CMK (cell line): Measurements from ENCODE around the gene TAB2.
"Not testable (repeated sequence)": the region's sequence is repeated elsewhere in the genome, so short reads cannot be mapped to it uniquely, and the experiment has no call there.

Experiments
- DNase-seq: peaks from one replicate; pipeline ENCODE4 v3.0.0-alpha.2; 2010; ENCODE audit warnings: low read depth

The TAB2 gene

DNA sequence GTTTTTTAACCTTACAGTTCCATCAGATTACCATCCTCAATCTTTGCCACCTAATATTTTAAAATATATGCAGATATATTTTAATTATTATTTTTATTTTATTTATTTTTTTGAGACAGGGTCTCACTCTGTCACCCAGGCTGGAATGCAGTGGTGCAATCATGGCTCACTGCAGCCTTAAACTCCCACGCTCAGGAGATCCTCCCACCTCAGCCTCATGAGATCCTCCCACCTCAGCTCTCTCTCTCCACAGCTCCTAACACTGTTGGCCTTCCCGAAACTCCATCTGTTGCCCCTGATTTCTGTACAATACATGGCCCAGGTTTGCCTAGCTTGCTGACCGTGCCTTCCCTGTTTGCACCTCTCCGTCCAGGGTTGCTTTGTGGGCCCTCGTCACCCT lies 4.4 kb upstream of the TAB2 start:
- no peak for DNase-seq

DNA sequence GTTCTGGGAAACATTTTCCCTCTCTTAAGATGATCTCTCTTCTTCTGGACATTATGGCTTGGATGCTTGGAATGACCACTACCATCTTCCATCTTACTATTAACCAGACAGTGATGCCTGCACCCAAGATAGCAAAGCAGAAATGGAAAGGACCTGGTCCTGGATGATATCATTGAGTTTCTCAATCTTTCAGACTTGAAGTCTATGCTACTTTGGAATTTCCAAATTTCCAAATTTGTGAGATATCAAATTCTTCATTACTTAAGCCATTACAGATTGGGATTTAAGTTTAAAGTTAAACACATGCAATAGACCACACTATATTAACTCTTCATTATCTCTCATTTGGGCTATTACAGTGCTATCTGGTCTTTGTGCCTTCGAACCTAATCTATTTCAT lies 3.7 kb upstream of the TAB2 start:
- no peak for DNase-seq

DNA sequence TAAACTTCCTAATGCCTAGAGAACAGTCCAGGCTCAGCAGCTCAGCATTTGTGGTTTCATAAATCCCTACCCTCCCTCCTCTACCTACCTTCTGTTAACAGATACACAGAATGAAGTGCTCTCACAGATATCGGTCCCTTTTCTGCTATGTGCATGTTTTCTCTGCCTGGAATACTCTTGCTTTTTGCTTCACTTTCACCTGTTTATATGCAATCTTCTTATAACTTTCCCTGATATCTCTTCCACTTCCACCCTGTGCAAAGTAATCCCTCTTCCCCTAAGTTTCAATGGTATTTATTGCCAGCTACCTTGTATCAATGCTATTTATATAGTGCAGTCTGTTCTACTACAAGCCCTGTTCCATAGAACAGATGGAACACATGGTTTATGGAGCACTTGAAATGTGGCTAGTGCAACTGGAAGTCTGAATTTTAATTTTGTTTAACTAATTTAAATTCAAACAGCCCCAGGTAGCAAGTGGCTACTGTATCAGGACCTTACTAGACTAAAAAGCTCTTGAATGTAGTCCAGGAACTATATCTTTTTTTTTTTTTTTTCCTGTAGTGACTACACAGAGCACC lies 3.1 kb upstream of the TAB2 start:
- DNase-seq = no peak

DNA sequence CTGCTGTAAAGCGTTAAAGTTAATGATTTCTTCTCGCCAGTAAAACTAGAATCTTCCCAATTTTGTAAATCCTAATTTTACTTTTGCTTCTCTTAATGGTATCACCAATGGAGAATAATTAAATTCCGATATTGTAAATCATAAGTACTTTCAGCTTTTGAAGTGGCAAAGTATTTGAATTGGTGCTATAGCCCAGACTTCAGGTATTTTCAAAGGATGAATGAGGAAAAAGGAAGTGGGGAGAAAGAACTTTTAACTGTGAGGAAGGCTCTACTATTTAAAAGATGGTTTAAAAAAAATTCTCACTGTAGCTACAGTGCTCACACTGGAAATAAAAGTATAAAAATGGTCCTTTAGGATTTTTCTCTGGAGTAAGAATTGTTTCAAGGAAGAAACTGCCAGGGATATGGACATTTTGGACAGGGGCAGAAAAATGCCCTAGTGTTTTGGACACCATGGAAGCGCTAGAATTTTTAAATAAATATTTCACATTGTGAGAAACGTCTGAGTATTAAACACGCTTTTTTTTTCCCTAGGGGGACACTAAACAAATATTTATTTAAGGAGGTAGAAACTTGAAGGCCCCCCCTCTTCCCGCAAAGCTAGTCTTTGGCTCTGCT lies 1.3 kb upstream of the TAB2 start:
- no peak for DNase-seq

DNA sequence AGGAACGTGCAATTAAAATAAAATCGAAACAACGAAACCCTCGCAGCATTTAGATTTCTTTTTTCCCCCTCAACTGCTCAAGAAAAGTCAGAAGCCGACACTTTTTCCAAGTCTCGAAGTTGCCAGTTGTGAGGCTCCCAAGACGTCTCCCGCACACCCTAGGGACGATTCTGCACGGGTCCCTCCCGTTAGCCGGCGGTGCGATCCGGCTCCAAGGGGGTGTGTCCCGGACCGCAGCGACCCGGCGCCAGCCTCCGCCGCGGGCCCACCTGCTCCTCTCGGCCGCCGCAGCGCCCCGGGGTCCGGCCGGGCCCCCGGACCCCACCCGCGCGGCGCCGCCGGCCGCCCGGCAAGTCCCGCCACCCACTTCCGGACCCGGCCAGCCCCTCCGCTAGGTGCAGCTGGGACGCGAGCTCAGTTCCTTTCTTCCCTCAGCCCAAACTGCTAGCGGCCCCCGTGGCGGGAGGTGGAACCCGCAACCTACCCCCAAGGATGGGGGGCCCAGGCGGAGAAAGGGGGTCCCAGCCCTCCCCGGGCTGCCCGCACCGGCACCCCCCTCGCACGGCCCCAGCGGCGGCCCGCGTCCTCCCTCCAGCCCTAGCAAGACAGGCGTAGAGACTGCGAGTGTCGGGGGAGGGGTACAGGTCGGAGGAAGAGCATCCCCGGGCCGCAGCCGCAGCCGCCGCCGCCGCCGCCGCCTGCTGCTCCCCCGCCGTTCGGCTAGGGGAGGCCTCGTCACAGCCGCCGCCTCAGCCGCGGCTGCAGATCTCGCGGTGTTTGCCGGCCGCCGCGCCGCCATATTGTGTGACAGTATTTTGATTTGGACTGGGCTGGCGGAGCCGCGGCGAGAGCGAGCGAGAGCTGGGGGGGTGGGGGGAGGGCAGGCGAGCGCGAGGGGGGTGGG lies 520 bp upstream of the TAB2 start:
- peak; percentile 59 for DNase-seq

DNA sequence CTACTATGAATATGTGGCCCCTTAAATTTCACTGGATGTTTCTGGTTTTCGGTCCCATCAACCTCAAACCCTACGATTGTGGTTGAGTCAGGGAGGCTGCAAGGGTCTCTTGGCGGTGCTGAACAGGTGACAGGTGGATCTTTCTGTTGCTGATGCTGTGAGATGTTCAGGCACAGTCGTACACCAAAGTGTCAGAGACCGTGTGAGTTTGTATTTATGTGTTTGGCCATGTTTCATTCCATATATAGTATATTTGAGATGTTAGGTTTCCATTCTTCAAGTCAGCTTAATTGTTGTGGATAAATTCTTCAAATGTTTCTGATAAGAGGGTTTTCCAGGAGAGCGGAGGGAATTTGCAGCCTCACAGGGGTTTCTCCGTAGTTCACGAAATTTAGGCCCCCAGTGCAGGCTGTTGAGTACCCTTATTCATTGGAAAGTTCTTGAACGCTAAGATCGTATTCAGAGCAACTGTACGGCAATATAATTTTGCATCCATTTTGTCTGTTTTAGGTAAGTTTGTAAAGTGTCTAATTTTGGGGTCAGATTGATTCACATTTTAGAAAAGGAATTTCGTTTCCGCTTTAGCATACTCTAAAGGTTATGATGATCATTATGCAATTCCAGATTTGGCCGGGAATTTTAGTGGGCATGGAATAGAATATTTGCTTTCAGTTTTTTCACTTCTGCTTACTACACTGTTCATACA lies 1.2 kb downstream of the TAB2 start:
- DNase-seq = no peak

DNA sequence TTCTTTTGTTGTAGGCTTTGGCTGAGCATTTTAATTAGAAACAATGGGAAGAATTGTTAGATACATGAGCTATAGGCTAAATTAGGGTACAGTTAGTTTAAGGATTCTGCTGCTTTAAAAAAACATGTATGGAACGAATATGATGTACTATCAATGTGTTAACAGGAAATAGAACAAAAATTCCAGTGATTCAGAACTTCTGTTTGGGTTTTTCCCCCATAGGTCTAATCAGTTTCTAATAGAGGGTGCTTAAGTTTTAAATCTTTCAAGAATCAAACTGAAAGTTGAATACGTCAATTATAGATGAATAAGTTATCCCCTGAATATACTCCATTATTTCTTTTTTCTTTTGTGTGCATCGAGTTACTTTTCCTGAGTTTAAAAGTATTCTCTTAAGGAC lies 1.9 kb downstream of the TAB2 start:
- no peak for DNase-seq

DNA sequence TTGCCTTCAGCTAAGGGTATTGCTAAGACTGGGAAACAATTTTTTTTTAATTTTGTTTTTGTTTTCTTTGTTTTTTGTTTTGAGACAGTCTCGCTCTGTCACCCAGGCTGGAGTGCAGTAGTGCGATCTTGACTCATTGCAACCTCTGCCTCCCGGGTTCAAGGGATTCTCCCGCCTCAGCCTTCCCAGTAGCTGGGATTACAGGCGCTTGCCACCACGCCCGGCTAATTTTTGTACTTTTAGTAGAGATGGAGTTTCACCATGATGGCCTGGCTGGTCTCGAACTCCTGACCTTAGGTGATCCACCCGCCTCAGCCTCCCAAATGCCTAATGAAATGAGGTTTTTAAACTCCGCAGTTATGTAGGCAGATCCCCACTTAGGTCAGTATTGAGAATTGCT lies 2.5 kb downstream of the TAB2 start:
- DNase-seq = not testable (repeated sequence)

DNA sequence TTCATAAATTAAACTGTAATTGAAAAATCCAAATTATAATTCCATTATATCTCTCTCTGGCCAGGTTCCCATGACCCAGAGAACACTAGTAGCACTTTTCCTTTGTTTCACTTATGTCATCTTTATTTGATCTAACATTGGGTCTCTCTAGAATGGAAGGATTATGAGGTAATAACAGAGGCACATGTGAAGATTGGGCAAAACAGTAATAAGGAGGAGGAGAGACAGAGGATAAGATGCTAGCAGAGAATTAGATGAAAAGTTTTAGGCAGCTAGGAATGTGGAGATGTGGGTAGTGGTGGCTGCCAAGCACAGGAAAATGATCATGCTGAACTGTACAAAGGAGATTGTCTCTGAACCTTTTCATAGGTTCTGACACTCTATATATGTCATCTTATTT lies 3.3 kb downstream of the TAB2 start:
- no peak for DNase-seq

DNA sequence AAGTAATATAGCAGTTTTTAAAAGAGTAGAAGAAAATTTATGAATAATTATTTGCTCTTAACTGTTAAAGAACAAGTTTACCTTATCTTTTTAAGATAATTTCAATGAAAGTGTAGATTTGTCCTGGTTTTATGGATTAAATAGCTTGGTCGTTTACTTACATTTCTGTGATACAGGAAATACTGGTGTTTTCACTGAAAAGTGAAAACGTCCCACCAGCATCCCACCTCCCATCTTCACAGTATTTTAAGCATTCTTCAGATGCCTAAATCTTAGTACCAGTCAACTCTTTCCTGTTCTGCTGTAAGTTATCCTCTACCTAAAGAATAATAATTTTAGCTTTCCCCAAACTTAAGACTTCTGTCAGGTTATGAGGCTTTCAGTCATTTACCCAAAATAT lies 5.8 kb downstream of the TAB2 start:
- DNase-seq = no peak

DNA sequence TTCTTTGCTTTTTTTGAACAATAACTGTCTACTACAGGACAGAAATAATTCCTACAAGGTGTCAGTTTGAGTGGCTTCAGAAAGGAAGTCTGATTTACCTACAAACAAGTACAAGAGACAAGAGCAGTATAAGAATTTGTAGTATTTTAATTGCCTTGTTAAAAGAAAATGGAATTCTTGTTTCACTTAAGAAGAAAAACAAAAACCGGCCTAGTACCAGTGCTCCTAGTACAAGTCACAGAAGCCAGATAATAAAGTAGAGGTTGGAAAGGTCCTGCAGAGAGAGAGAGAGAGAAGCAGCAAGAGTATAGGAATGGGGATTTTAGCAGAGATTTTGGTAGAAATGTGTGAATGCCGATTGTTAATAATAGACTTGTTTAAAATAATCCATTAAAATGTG lies 6.4 kb downstream of the TAB2 start:
- no peak for DNase-seq

DNA sequence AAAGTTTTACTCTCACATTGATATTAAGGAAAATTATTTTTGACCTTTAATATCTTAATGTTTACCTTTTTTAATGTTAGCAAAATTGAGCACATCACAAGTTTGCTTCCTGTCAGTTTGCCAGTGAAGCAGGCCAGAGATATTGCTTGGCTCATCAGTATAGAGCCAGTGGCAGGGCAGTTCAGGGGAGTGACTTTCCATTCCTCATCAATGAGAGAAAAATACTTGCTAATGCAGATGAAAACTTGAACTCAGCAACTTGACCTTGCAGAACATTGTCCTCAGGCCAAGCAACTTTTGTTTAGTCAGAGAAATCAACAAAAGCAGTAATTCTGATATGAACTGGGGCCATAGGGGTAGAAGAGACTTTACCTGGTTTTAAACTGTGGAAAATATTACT lies 6.9 kb downstream of the TAB2 start:
- no peak for DNase-seq

DNA sequence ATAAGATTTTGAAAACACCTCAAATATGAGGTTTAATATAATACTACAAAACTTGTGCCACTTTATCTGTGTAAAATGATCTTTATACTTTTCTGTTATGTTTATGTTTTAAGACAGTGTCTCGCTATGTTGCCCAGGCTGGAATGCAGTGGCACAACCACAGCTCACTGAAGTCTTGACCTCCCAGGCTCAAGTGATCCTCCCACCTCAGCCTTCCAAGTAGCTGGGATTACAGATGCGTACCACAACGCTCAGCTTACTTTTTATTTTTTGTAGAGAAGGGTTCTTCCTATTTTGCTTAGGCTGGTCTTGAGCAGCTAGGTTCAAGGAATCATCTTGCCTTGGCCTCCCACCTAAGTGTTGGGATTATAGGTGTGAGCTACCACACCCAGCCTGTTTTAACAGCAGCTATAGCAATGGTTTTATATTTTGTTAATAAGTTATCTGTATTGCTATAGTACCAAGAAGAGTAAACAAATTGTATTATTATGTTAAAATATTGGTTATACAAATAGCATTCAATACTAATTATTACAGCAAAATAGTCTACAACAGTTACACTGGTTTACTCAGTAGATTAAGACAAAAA lies 8.2 kb downstream of the TAB2 start:
- no peak for DNase-seq

DNA sequence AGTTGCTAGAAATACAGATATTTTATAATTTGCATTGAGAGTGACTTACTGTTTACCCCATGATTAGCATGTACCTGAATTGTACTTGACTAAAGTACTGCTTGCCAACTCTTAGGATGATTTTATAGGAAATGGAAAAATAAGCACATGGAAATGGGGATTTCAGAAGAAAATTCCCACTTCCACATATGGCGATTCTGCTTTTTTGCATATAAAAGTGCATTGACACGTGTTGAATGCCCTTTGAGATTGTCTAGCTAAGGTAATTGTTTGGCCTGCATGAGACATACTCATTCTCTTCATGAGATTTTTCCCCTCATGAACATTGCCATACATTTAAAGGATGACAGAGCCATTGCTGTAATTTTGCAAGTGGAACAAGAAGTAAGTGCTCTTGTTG lies 10.1 kb downstream of the TAB2 start:
- no peak for DNase-seq

DNA sequence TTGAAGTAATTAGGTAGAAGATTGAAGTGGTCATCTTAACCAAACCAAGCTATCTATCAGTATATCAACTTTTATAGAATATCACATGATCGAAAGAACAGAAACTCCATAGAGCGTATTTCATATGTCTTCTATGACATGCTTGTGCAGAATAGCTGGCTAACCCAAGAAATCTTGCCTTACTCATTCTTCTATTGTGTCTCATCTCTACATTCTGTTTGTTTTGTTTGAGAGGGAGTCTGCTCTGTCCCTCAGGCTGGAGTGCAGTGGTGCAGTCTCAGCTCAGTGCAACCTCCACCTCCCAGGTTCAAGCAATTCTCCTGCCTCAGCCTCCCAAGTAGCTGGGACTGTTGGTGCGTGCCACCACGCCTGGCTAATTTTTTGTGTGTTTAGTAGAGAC lies 10.6 kb downstream of the TAB2 start:
- DNase-seq = no peak

DNA sequence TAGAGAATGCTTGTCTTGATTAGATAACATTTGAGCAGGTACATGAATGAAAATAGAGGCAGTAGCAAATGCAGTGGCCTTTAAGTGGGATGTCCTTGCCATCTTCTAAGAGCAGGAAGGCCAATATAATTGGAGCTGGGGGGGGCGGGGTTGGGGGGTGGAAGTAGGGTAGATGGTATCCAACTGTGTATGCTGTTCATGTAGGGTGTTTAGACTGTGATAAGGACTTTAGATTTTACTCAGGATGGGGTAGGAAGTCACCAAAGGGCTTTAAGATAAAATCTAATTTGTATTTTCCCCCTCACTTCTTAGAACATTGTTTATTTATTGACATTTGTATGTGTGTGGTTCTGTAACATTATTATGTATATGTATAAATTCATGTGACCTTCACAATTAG lies 12.0 kb downstream of the TAB2 start:
- no peak for DNase-seq

DNA sequence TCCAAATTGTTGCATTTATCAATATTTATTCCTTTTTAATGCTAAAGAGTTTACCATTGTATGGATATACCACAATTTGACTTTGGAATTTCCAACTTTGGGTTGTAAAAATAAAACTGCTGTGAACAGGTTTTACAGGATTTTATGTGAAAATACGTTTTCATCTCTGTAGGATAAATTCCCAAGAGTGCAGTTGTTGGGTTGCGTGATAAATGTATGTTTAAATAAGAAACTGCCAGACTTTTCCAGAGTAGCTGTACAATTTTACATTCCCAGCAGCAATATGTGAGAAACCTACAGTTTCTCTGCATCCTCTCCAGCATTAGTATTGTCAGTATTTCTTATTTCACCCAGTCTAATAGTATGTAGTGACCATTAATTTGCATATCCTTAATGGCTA lies 12.6 kb downstream of the TAB2 start:
- no peak for DNase-seq

DNA sequence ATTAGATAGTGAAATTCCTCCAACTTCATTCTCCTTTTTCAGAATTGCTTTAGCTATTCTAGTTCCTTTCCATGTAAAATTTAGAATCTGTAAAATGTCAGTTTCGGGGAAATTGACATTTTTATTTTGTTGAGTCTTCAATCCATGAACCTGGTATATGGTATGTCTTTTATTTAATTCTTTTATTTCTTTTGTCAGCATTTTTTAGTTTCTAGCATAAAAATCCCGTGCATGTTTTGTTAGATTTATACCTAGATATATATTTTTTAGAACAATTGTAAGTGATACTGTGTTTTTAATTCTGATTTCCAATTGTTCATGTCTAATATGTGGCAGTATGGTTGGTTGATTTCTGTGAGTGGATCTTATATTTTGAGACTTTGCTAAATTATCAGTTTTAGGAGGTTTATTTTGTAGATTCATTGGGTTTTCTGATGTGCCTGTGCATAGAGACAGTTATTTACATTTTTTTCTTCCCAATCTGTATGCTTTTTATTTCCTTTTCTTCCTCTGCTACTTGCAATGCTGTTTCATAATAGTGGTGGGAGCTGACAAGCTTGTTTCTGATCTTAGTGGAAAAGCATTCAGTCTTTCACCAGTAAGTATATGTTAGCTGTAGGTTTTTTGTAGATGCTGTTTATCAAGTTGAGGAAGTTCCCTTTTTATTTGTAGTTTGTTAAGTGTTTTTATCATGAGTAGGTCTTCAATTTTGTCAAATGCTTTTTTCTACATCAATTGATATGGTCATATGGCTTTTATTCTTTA lies 13.7 kb downstream of the TAB2 start:
- no peak for DNase-seq

DNA sequence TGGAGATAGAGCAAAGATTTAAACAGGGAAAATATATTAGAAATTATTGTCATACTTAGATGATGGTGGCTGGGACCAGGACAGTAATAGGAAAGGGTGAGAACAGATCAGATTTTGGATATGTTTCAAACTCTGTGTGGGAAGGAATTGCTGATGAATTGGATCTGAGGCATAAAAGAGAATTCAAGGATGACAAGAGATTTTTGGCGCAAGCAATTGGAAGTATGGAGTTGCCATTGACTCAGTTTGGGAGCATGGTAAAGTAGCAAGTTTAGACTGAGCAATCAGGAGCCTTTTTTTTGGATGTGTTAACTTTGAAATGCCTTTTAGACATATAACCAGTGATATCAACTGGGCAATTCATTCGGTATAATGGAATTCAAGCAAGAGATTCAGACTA lies 14.4 kb downstream of the TAB2 start:
- DNase-seq = no peak

DNA sequence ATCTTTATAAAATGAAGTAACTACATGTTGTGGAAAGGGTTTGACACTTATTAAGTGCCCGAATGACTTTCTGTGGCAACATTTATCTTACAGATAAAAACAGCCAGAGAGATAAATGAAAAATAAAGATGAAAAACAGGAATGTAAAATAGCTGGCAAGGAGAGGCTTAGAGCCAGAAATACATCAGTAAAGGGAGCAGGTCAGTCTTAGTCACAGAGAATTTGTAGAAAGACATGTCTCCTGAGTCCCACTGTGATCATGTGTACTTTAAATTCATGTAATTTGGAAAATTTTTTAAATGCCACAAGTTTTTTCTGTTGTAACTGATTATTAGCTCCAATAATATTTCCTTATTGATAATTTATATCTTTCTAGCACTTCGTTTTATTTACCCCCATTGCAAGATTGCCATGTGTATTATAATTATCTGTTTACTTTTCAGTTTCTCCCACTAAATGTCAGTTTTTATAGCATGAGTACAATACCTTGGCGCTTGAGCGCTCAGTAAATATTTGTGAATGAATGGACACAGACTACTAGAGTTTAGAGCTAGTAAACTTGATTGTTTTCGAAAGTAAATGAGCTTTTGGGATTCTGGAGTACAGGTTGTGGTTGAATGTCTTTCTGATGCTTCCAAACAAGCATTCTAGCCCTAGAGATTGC lies 15.2 kb downstream of the TAB2 start:
- no peak for DNase-seq

DNA sequence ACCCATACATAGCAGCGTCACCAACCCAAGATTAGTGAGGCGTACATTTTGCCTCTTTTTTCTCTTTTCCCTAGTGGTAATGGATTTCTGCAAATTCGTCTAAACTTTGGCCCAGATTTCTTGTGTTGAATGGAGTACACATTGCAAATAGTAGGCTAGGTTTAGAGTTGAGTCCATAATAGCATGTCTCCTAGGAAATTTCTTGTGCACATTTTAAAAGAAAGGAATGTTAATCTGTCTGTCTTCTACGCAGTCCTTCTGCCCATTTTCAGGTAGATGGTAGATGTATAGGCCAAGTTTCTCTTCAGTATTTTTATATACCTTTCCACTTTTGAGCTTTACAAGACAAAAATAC lies 15.7 kb downstream of the TAB2 start:
- no peak for DNase-seq
